A549 (cell line): Measurements from ENCODE around the gene MYH15. TPM values are rescaled to one million over a fixed set of nuclear protein-coding genes. Genes with fewer than 3 reads are reported as not detected.
"Not testable (repeated sequence)": the region's sequence is repeated elsewhere in the genome, so short reads cannot be mapped to it uniquely, and the experiment has no call there.

ENCODE experiments used
- ATAC-seq, 2 experiments: fragments of 200-7000 bp in 1 of 2; fragments of >200 bp in 1 of 2; cut with Nextera tagmentation in 1 of 2; cut with Tn5 transposase in 1 of 2; 3 replicates each; pipeline versions ENCODE4 v1.8.0 to v1.9.1; 2018 to 2020; ENCODE audit warnings: mild to moderate bottlenecking in 1 of 2, moderate library complexity in 1 of 2
- CTCF ChIA-PET: fragments of 300-600 bp; sonication (Branson Sonifier 250); formaldehyde crosslinking; extraction: SDS; loops from one replicate; lab custom pipeline; 2021; ENCODE audit warnings: antibody characterized with exemption, inconsistent platforms; lab: Yijun Ruan, JAX
- POLR2A ChIA-PET: fragments of 350-600 bp; formaldehyde crosslinking; extraction: SDS; loops from one replicate; lab custom pipeline; 2021; ENCODE audit warnings: antibody characterized with exemption, inconsistent platforms; lab: Yijun Ruan, JAX
- DNase-seq, 2 experiments: peaks; one replicate each; pipeline versions ENCODE4 v3.0.0 to v3.0.0-alpha.2; 2011 to 2016; ENCODE audit warnings: low read depth in 1 of 2, low spot score in 1 of 2
- FAIRE-seq: peaks from 2 replicates; lab custom pipeline; 2011; peaks lifted over from hg19 to GRCh38; lab: Jason Lieb, UNC
- H3K27ac ChIP-seq, 2 experiments: fragments of >200 bp; sonication (Bioruptor Twin); formaldehyde crosslinking; 3 replicates each; pipeline ENCODE4 v1.5.1; 2016 to 2017
- H3K4me1 ChIP-seq: fragments of >200 bp; sonication (Bioruptor Twin); formaldehyde crosslinking; 3 replicates; pipeline ENCODE4 v1.6.1; 2016
- H3K4me2 ChIP-seq: fragments of >200 bp; sonication (Bioruptor Twin); formaldehyde crosslinking; 3 replicates; pipeline ENCODE4 v1.6.1; 2016
- H3K4me3 ChIP-seq: fragments of >200 bp; sonication (Bioruptor Twin); formaldehyde crosslinking; 3 replicates; pipeline ENCODE4 v1.5.1; 2016
- H3K9me3 ChIP-seq: fragments of >200 bp; sonication (Bioruptor Twin); formaldehyde crosslinking; 3 replicates; pipeline ENCODE4 v1.6.1; 2016
- BCL3 ChIP-seq: fragments of >200 bp; sonication (Bioruptor Twin); formaldehyde crosslinking; IDR thresholded peaks from 3 replicates; pipeline ENCODE4 v1.6.1; 2016
- CBX2 ChIP-seq: fragments of 200-600 bp; sonication (generic); IDR thresholded peaks from 2 replicates; pipeline ENCODE4 v1.6.1; 2016; ENCODE audit warnings: low read depth, mild to moderate bottlenecking, borderline replicate concordance
- CBX8 ChIP-seq: fragments of 200-600 bp; sonication (generic); IDR thresholded peaks from 2 replicates; pipeline ENCODE4 v1.6.1; 2016
- CEBPB ChIP-seq, 2 experiments: fragments of >200 bp in 1 of 2; sonication (Bioruptor Twin) in 1 of 2; formaldehyde crosslinking in 1 of 2; IDR thresholded peaks; 2 replicates each; pipeline ENCODE4 v1.6.1; 2012 to 2016
- CHD4 ChIP-seq: fragments of 200-600 bp; sonication (generic); IDR thresholded peaks from 2 replicates; pipeline ENCODE4 v1.6.1; 2016; ENCODE audit warnings: antibody characterized with exemption, mild to moderate bottlenecking, borderline replicate concordance
- EHMT2 ChIP-seq: fragments of 200-600 bp; sonication (generic); IDR thresholded peaks from 2 replicates; pipeline ENCODE4 v1.6.1; 2016; ENCODE audit warnings: antibody characterized with exemption, low read depth, mild to moderate bottlenecking, moderate library complexity
- EP300 ChIP-seq, 2 experiments: fragments of >200 bp; sonication (Bioruptor Twin); formaldehyde crosslinking; IDR thresholded peaks; 2 replicates in 1 of 2; 3 replicates in 1 of 2; pipeline ENCODE4 v1.6.1; 2016 to 2017
- FOXS1 ChIP-seq: fragments of 250-450 bp; sonication (Bioruptor Pico); IDR thresholded peaks from 2 replicates; pipeline ENCODE4 v1.5.0; 2020; ENCODE audit warnings: mild to moderate bottlenecking, moderate library complexity
- GATA3 ChIP-seq: IDR thresholded peaks from 2 replicates; pipeline ENCODE4 v1.6.1; 2012; ENCODE audit warnings: borderline replicate concordance
- HDAC2 ChIP-seq: fragments of 200-600 bp; sonication (generic); IDR thresholded peaks from 2 replicates; pipeline ENCODE4 v1.6.1; 2016
- HOXB13 ChIP-seq: fragments of 250-450 bp; sonication (Bioruptor Pico); IDR thresholded peaks from 2 replicates; pipeline ENCODE4 v1.5.0; 2020; ENCODE audit warnings: low read depth, mild to moderate bottlenecking, moderate library complexity
- JUN ChIP-seq, 2 experiments: fragments of >200 bp; sonication (Bioruptor Twin); formaldehyde crosslinking; IDR thresholded peaks; 2 replicates in 1 of 2; 3 replicates in 1 of 2; pipeline ENCODE4 v1.6.1; 2016 to 2017
- MAFK ChIP-seq: fragments of 450-650 bp; IDR thresholded peaks from 2 replicates; pipeline ENCODE4 v1.6.1; 2014; ENCODE audit not compliant: partially characterized antibody
- MYC ChIP-seq: IDR thresholded peaks from 2 replicates; pipeline ENCODE4 v1.6.1; 2012; ENCODE audit warnings: mild to moderate bottlenecking, inconsistent platforms, low read length, improper control_type of control experiment, borderline replicate concordance
- NR3C1 ChIP-seq: fragments of >200 bp; sonication (Bioruptor Twin); formaldehyde crosslinking; IDR thresholded peaks from 3 replicates; pipeline ENCODE4 v1.6.1; 2017
- PHF8 ChIP-seq: fragments of 200-600 bp; sonication (generic); IDR thresholded peaks from 2 replicates; pipeline ENCODE4 v1.6.1; 2016; ENCODE audit warnings: low read depth, mild to moderate bottlenecking, antibody characterized with exemption, moderate library complexity, borderline replicate concordance
- RAD21 ChIP-seq, 2 experiments: fragments of >200 bp in 1 of 2; sonication (Bioruptor Twin) in 1 of 2; formaldehyde crosslinking in 1 of 2; IDR thresholded peaks in 1 of 2; conservative IDR thresholded peaks in 1 of 2; 2 replicates in 1 of 2; 3 replicates in 1 of 2; pipeline ENCODE4 v1.6.1; 2012 to 2018; ENCODE audit warnings: inconsistent platforms in 1 of 2
- RARB ChIP-seq: fragments of 250-450 bp; sonication (Bioruptor Pico); IDR thresholded peaks from 2 replicates; pipeline ENCODE4 v1.8.0; 2021; ENCODE audit warnings: mild to moderate bottlenecking, moderate library complexity
- RCOR1 ChIP-seq: fragments of 150-350 bp; IDR thresholded peaks from 2 replicates; pipeline ENCODE4 v1.6.1; 2014; ENCODE audit warnings: antibody characterized with exemption, low read length, low read depth
- RNF2 ChIP-seq: fragments of 200-600 bp; sonication (generic); IDR thresholded peaks from 2 replicates; pipeline ENCODE4 v1.6.1; 2016; ENCODE audit warnings: low read depth, mild to moderate bottlenecking, antibody characterized with exemption, moderate library complexity, borderline replicate concordance
- TFCP2L1 ChIP-seq: fragments of 250-450 bp; sonication (Bioruptor Pico); IDR thresholded peaks from 2 replicates; pipeline ENCODE4 v1.5.0; 2021; ENCODE audit warnings: mild to moderate bottlenecking
- ZSCAN20 ChIP-seq: fragments of 250-450 bp; sonication (Bioruptor Pico); IDR thresholded peaks from 2 replicates; pipeline ENCODE4 v1.8.0; 2022; ENCODE audit warnings: mild to moderate bottlenecking, moderate library complexity
- WGBS: methylation state at CpG from one replicate; pipeline ENCODE4 v1.1.6; 2017; ENCODE audit errors: missing lambda C conversion rate; 5-methylcytosine and 5-hydroxymethylcytosine counted together
- polyA plus RNA-seq, 4 experiments: library from polyadenylated mRNA; depleted of rRNA in 3 of 4; stranded (reverse); fragments of >200 nt; fragmentation: RNase III in 1 of 4; extraction: RNeasy Plus Mini Kit Qiagen cat#74134 plus additional on column Dnase treatment in 1 of 4; gene quantifications; 2 replicates in 3 of 4; 3 replicates in 1 of 4; pipeline ENCODE4 v1.2.3, GENCODE V29; 2011 to 2017
- TF ChIP-seq, protein P1 (sequence below): IDR thresholded peaks from 2 replicates; pipeline ENCODE4 v1.6.1; 2012
- TF ChIP-seq, protein P2 (sequence below): fragments of >200 bp; sonication (Bioruptor Twin); formaldehyde crosslinking; IDR thresholded peaks from 2 replicates; pipeline ENCODE4 v1.6.1; 2016
- TF ChIP-seq, protein P3 (sequence below): IDR thresholded peaks from 2 replicates; pipeline ENCODE4 v1.6.1; 2012; ENCODE audit warnings: low read depth, borderline replicate concordance
- TF ChIP-seq, protein P4 (sequence below): IDR thresholded peaks from 2 replicates; pipeline ENCODE4 v1.6.1; 2012

Gene MYH15
- polyA plus RNA-seq, 2 of the 4 experiments (the other 2 are of a cell fraction), result 0.39 to 1.7 TPM

GRCh38 chr3:108383306-108383705 is 127.1 kb downstream of the MYH15 start:
- H3K4me1 ChIP-seq, result no peaks in the 10 kb centered on the region
- ATAC-seq (no peak), FAIRE-seq (no peak), DNase-seq (no peak)
- H3K9me3 ChIP-seq, result no peaks in the 10 kb centered on the region
- H3K4me3 ChIP-seq, result no peak overlapping the region
- H3K27ac ChIP-seq, result no peak overlapping the region
- ChIA-PET POLR2A (no interaction called here), CTCF (no interaction called here)
- TF ChIP-seq, protein P1, sequence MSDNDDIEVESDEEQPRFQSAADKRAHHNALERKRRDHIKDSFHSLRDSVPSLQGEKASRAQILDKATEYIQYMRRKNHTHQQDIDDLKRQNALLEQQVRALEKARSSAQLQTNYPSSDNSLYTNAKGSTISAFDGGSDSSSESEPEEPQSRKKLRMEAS, result no peak
- TF ChIP-seq CBX8 (no peak), ZSCAN20 (CRISPR knock-in tag) (no peak), PHF8 (no peak), MYC (no peak), JUN (IDR thresholded peaks at IDR 0.05) (no peak), HDAC2 (no peak), CBX2 (no peak), NR3C1 (no peak), BCL3 (no peak), RARB (CRISPR knock-in tag) (no peak)
- TF ChIP-seq, protein P2, sequence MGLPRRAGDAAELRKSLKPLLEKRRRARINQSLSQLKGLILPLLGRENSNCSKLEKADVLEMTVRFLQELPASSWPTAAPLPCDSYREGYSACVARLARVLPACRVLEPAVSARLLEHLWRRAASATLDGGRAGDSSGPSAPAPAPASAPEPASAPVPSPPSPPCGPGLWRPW, result no peak
- TF ChIP-seq, protein P3, sequence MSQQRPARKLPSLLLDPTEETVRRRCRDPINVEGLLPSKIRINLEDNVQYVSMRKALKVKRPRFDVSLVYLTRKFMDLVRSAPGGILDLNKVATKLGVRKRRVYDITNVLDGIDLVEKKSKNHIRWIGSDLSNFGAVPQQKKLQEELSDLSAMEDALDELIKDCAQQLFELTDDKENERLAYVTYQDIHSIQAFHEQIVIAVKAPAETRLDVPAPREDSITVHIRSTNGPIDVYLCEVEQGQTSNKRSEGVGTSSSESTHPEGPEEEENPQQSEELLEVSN, result no peak
- TF ChIP-seq, all 56 proteins: peak for 0
- H3K4me2 ChIP-seq, result no peak overlapping the region

DNA sequence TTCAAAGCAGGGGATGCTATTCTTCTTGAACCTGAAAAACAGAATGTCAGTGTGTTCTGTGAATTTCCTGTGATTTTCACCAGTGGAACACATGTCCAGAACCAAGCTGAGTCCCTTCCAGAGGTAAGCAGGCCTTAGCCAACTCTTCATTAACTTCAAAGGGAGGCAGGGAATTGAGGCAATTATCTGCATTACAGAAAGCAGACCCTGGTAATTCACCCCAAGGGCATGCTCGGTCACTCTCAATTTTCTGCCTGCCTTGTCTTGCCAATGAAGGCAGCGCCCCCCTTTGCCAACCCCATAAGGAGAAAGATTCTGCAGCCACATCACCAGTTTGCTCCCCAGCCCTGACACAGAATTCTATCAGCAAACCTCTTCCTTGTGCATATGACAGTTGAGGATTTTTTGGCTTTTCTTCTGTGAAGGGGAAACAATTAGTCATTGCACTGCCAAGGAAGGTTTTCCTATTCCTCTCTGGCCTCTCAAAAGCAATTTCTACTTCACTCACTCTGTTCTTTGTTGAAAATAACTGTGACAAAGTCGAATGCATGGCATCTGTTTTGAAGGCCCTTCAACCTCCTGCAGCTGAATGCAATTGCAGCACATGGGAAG is 128.8 kb downstream of the MYH15 start:
- no peak overlapping the region for H3K4me3 ChIP-seq
- WGBS, result 30% methylated on average over 3 of the region's 3 CpGs
- FAIRE-seq (no peak), ATAC-seq (no peak)
- H3K4me1 ChIP-seq, result no peaks in the 10 kb centered on the region
- H3K27ac ChIP-seq, result no peak overlapping the region
- CTCF ChIA-PET, result no interaction called here
- POLR2A ChIA-PET, result no interaction called here
- no peak for TF ChIP-seq RAD21 (conservative IDR thresholded peaks at IDR 0.05 in 1 of 2, IDR thresholded peaks at IDR 0.05 in 1 of 2)
- no peak for TF ChIP-seq EHMT2
- no peak for TF ChIP-seq RCOR1
- TF ChIP-seq CEBPB (IDR thresholded peaks at IDR 0.05), result no peak
- TF ChIP-seq GATA3, result no peak
- TF ChIP-seq, all 56 proteins: peak for 0
- Histone ChIP-seq H3K9me3 (no peaks in the 10 kb centered on the region), H3K4me2 (no peak overlapping the region)
- no peak for DNase-seq

- H3K9me3 ChIP-seq, result no peaks in the 10 kb centered on the region
- TF ChIP-seq RARB (CRISPR knock-in tag) (no peak), HOXB13 (CRISPR knock-in tag) (no peak), EP300 (IDR thresholded peaks at IDR 0.05) (no peak), BCL3 (no peak), MAFK (no peak), FOXS1 (CRISPR knock-in tag) (no peak), RNF2 (no peak), CHD4 (no peak), TFCP2L1 (CRISPR knock-in tag) (no peak)
- TF ChIP-seq, protein P4, sequence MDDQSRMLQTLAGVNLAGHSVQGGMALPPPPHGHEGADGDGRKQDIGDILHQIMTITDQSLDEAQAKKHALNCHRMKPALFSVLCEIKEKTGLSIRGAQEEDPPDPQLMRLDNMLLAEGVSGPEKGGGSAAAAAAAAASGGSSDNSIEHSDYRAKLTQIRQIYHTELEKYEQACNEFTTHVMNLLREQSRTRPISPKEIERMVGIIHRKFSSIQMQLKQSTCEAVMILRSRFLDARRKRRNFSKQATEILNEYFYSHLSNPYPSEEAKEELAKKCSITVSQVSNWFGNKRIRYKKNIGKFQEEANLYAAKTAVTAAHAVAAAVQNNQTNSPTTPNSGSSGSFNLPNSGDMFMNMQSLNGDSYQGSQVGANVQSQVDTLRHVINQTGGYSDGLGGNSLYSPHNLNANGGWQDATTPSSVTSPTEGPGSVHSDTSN, result no peak
- no peak for FAIRE-seq
- ATAC-seq, result no peak
- 58% methylated on average over 7 of the region's 7 CpGs for WGBS
- H3K27ac ChIP-seq, result no peak overlapping the region
- CTCF ChIA-PET, result interaction anchor here (0.8 to 0.9 kb wide), 2 partner anchors 11 to 27 kb away, joined by 3 read pairs; no protein-coding TSS in a partner anchor
- DNase-seq, result no peak
- H3K4me3 ChIP-seq, result no peak overlapping the region
- POLR2A ChIA-PET, result interaction anchor here (0.6 kb wide), 1 partner anchor 429 kb away, joined by 3 read pairs; no protein-coding TSS in a partner anchor
- no peaks in the 10 kb centered on the region for H3K4me1 ChIP-seq
- no peak overlapping the region for H3K4me2 ChIP-seq
Measured at GRCh38 chr3:108380128-108380795, 130.1 kb downstream of the MYH15 start.

DNA sequence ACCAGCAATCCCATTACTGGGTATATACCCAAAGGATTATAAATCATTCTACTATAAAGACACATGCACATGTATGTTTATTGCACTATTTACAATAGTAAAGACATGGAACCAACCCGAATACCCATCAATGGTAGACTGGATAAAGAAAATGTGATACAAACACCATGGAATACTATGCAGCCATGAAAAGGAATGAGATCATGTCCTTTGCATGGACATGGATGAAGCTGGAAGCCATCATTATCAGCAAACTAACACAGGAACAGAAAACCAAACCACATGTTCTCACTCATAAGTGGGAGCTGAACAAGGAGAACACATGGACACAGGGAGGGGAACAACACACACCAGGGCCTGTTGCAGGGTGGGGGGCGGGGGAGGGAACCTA is 131.4 kb downstream of the MYH15 start:
- H3K4me2 ChIP-seq, FAIRE-seq, H3K9me3 ChIP-seq, CTCF ChIA-PET, ATAC-seq, H3K27ac ChIP-seq, H3K4me1 ChIP-seq, POLR2A ChIA-PET, H3K4me3 ChIP-seq, DNase-seq: not testable (repeated sequence)
- 4% methylated on average over 2 of the region's 2 CpGs for WGBS
